GM12875 (cell line): ENCODE data around the gene KIF13A.
"Not testable (repeated sequence)": the region's sequence is repeated elsewhere in the genome, so short reads cannot be mapped to it uniquely, and the experiment has no call there.

Source experiments
- H3K4me3 ChIP-seq: one replicate; pipeline ENCODE4 v1.5.1; 2011; ENCODE audit warnings: low read depth, low read length, control low read depth
- TF ChIP-seq, protein P1 (sequence below): IDR thresholded peaks from 2 replicates; pipeline ENCODE4 v1.5.1; 2011; ENCODE audit warnings: low read depth, mild to moderate bottlenecking, control low read depth, inconsistent platforms, low read length, moderate library complexity, borderline replicate concordance; ENCODE audit not compliant: insufficient read depth

KIF13A gene

DNA sequence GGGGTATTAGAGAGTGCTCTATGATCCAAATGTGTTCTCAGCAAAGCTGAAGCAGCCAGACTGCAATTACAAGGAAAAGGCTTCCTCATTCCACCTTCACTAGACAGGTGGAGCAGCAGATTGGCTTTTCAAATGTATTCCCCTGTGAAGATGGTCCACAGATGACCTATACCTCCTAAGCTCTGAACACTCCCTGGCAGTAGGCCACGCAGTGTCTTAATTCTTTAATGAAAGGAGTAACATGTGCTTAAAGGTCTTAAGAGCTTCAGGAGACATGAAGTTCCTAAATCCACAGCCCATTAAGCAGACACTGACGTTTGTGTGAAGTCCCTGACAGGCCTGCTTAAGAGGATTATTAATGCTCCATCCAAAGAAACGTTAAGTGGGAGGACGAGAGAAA lies 141.8 kb downstream of the KIF13A start:
- H3K4me3 ChIP-seq, result no peak overlapping the region
- TF ChIP-seq, protein P1, sequence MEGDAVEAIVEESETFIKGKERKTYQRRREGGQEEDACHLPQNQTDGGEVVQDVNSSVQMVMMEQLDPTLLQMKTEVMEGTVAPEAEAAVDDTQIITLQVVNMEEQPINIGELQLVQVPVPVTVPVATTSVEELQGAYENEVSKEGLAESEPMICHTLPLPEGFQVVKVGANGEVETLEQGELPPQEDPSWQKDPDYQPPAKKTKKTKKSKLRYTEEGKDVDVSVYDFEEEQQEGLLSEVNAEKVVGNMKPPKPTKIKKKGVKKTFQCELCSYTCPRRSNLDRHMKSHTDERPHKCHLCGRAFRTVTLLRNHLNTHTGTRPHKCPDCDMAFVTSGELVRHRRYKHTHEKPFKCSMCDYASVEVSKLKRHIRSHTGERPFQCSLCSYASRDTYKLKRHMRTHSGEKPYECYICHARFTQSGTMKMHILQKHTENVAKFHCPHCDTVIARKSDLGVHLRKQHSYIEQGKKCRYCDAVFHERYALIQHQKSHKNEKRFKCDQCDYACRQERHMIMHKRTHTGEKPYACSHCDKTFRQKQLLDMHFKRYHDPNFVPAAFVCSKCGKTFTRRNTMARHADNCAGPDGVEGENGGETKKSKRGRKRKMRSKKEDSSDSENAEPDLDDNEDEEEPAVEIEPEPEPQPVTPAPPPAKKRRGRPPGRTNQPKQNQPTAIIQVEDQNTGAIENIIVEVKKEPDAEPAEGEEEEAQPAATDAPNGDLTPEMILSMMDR, result no peak

DNA sequence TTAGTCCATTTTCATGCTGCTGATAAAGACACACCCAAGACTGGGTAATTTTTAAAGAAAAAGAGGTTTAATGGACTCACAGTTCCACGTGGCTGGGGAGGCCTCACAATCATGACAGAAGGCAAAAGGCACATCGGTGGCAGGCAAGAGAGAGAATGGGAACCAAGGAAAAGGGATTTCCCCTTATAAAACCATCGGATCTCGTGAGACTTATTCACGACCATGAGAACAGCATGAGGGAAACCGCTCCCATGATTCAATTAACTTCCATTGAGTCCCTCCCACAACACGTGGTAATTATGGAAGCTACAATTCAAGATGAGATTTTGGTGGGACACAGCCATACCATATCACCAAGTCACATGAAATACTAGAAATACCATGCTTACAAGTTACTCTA lies 142.5 kb downstream of the KIF13A start:
- not testable (repeated sequence) for H3K4me3 ChIP-seq

DNA sequence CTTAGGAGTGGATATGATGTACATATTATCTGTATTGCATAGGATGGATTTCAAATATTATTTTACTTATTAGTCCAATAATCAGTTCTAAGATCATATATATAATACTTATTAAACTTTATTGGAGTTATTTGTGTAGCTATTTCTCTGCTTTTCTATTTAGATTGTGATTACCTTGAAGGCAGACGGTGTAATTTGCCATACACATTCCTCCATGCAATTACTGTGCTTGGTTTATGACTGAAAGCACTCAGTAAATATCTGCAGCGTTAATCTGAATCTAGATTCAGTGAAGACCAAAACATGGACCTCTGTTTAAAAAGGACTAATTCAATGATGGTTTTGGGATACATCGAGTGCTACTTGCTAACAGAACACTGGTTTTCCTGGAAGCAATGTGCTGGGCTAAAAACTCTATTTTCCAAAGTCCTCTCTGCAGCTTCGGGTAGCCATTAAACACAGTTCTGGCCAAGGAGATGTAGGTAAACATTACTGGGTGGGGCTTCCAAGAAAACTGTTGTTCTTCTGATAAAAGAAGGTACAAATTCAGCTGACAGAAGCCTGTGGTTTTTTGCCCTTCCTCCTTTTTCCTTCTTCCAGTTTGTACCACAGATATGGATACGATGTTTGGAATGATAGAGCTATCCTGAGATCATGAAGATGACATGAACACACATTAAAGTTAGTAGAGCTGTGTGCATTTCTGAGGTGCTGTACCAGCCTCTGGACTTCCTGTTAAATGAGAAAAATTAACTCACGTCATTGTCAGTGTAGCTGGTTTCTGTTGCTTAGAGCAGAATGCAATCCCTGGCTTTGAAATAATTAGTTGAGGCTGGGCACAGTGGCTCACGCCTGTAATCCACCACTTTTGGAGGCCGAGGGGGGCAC lies 144.3 kb downstream of the KIF13A start:
- H3K4me3 ChIP-seq, result no peak overlapping the region
- TF ChIP-seq, protein P1, result no peak

DNA sequence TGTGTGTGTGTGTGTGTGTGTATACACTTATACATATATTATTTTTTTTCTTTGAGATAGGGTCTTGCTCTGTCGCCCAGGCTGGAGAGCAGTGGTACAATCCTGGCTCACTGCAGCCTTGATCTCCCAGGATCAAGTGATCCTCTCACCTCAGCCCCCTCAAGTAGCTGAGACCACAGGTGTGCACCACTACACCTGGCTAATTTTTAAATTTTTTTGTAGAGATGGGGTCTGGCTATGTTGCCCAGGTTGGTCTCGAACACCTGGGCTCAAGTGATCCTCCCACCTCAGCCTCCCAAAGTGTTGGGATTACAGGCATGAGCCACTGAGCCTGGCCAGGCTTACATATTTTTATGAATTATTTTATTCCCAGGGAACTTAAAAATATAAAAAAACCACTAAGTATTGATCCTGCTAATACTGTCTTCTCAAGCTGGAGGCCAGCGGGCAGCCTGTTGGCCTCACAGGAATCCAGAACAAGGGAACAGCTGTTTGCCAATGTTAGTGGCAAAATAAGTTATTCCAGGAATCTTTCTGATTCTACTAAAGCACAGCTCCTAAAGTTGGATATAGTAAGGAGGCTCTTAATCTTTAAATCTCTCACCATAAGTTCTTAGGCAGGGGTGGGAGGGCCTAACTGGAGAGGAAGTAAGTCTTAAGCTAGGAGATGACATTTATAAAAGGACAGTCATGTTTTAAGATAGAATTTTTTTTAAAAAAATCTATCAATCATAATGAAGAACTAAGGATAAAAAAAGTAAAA lies 145.2 kb downstream of the KIF13A start:
- TF ChIP-seq, protein P1, result no peak
- no peak overlapping the region for H3K4me3 ChIP-seq

DNA sequence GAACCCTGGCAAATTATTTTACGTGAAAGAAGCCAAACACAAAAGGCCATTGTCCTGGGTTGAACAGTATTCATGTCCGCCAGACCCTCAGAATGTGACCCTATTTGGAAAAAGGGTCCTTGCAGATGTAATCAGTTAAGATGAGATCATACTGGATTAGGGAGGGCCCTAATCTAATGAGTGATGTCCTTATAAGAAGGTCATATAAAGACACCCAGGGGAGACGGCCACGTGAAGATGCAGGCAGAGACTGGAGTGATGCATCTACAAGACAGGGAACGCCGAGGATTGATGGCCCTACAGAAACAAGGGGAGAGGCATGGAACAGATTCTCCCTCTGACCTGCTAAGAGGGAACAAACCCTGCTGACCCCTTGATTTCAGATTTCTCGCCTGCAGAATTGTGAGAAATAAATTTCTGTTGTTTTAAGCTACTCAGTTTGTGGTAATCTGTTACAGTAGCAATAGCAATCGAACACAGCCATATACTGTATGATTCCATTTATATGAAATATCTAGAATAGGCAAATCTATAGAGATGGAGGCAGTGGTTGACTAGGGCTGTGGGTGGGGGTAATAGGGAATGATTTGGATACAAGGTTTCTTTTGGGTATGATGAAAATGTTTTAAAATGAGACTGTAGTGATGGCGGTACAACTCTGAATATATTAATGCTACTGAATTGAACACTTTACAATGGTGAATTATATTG lies 147.8 kb downstream of the KIF13A start:
- TF ChIP-seq, protein P1, result no peak
- H3K4me3 ChIP-seq, result no peak overlapping the region

DNA sequence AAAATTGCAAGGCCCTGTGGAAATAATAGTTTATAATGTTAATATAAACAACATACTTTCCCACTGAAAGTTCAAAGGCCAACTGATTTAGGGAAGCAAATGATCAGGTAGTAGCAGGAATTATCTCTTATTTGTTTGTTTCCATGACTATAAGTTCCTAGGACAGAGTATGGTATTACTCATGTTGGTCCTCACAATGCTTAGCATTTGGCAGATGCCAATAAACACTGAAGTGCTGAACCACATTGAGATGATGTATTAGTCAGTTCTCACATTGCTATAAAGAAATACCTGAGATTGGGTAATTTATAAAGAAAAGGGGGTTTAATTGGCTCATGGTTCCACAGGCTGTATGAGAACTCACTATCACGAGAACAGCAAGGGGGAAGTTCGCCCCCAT lies 151.1 kb downstream of the KIF13A start:
- TF ChIP-seq, protein P1, result no peak
- H3K4me3 ChIP-seq, result no peak overlapping the region

DNA sequence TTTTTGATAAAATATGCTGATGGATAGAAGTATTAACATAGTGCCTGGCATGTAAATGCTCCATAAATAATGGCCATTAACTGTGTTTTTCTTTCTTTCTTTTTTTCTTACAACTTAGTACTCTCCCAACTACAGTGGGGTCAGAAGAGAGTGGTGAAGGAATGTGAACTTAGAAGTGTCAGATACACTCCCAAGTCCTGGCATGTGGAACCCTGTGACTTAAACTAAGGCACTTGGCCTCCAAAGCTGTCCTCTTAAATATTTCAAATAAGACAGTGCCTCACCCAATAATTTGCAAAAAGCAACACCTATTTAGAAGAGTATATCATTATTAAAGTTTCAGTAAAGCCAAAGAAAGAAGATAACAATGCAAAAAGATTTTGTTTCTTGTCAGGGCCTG lies 151.7 kb downstream of the KIF13A start:
- TF ChIP-seq, protein P1, result no peak
- H3K4me3 ChIP-seq, result no peak overlapping the region
